ENCODE results near the gene UPP1. TPM values are rescaled to one million over a fixed set of nuclear protein-coding genes. Genes with fewer than 3 reads are reported as not detected.
"Not testable (repeated sequence)": the region's sequence is repeated elsewhere in the genome, so short reads cannot be mapped to it uniquely, and the experiment has no call there.

UPP1 gene
- total and polyA plus RNA-seq, 8 donors, result 0.87 to 45.7 (median 14.3) TPM

DNA sequence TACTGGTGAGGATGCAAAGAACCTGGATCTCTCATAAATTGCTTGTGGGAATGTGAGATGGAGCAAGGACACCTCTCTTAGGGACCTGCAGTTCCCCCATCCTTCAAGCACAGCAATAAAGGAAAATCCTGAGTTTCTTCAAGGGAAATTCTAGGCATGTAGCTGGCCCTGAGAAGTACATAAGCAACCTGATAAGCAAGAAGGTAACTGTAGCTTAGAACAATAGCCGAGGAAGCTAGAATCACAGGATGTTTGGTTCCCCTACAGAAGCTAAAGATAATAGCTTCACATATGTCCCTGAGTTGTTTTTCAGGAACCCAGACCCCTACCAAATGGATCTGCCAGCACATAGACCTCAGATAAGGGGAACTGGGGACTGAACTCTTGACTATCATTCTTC lies 11.6 kb upstream of the UPP1 start:
- H3K9me3 ChIP-seq, result no peaks in the 10 kb centered on the region
- no peaks in the 10 kb centered on the region for H3K4me1 ChIP-seq
- no peak for TF ChIP-seq POLR2A (IDR thresholded peaks at IDR 0.05)
- no peaks in the 10 kb centered on the region for H3K36me3 ChIP-seq
- H3K27me3 ChIP-seq, result no peaks in the 10 kb centered on the region
- no peak overlapping the region for H3K27ac ChIP-seq
- intact Hi-C loops (cut with DNase I; ENCODE audit: low total_unique reads), result no loop called here
- DNase-seq, result no peak
- H3K4me3 ChIP-seq, result no peak overlapping the region
- 42 to 67% (median 59%) methylated on average over 1 of the region's 1 CpG for WGBS, 5 donors

DNA sequence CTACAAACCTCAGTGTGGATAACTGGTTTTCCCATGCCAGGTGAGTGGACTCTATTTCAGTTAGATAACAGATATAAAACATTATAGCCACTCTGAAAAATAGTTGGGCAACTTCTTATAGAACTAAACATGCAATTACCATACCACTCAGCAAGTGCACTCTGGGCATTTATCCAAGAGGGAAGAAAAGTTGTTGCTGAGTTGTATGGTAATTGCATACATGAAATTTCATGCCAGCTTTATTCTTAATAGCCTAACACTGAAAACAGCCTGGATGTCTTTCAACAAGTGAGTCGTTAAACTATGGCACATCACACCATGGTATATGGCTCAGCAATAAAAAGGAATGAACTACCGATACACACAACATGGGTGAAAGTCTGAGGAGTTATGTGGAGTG lies 10.6 kb upstream of the UPP1 start:
- Histone ChIP-seq H3K27me3 (no peaks in the 10 kb centered on the region), H3K4me1 (peaks cover 0 to 10% (median 2%) of the 10 kb centered on the region in 4 donors), H3K9me3 (no peaks in the 10 kb centered on the region), H3K36me3 (no peaks in the 10 kb centered on the region), H3K4me3 (no peak overlapping the region), H3K27ac (no peak overlapping the region)
- WGBS, 5 donors, result 73 to 93% (median 90%) methylated on average over 2 of the region's 2 CpGs
- no peak for DNase-seq
- intact Hi-C loops (cut with DNase I; ENCODE audit: low total_unique reads), result no loop called here
- TF ChIP-seq, protein P1, sequence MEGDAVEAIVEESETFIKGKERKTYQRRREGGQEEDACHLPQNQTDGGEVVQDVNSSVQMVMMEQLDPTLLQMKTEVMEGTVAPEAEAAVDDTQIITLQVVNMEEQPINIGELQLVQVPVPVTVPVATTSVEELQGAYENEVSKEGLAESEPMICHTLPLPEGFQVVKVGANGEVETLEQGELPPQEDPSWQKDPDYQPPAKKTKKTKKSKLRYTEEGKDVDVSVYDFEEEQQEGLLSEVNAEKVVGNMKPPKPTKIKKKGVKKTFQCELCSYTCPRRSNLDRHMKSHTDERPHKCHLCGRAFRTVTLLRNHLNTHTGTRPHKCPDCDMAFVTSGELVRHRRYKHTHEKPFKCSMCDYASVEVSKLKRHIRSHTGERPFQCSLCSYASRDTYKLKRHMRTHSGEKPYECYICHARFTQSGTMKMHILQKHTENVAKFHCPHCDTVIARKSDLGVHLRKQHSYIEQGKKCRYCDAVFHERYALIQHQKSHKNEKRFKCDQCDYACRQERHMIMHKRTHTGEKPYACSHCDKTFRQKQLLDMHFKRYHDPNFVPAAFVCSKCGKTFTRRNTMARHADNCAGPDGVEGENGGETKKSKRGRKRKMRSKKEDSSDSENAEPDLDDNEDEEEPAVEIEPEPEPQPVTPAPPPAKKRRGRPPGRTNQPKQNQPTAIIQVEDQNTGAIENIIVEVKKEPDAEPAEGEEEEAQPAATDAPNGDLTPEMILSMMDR (IDR thresholded peaks at IDR 0.05), result no peak
- TF ChIP-seq POLR2A (IDR thresholded peaks at IDR 0.05), result no peak
- TF ChIP-seq EP300 (IDR thresholded peaks at IDR 0.05), result no peak
- no peak for TF ChIP-seq POLR2AphosphoS5 (IDR thresholded peaks at IDR 0.05)

DNA sequence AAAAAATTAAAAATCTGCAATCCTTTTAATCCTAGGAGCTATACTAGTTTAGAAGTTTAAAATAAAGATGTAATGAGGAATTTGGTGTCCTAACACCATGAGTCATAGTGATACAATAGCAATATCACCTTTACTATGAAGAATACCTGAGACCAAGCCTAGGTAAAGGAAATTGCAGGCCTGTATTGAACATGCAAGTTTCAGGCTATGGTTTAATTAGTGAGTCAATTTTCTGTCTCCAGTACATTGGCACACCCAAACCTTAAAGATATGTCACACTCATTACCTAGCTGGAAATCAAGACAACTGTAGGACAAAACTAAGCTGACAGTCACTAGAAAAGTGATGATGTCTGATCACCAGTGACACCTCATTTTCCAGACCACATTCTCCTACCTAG lies 6.7 kb upstream of the UPP1 start:
- DNase-seq; H3K27me3 ChIP-seq; H3K9me3 ChIP-seq; H3K36me3 ChIP-seq; H3K4me3 ChIP-seq; intact Hi-C loops (cut with DNase I; ENCODE audit: low total_unique reads): not testable (repeated sequence)
- H3K4me1 ChIP-seq, result peaks cover 10 to 49% (median 16%) of the 10 kb centered on the region in 4 donors
- H3K27ac ChIP-seq, result peak overlapping the region in 2 of 5 donors; percentile 34 to 46

DNA sequence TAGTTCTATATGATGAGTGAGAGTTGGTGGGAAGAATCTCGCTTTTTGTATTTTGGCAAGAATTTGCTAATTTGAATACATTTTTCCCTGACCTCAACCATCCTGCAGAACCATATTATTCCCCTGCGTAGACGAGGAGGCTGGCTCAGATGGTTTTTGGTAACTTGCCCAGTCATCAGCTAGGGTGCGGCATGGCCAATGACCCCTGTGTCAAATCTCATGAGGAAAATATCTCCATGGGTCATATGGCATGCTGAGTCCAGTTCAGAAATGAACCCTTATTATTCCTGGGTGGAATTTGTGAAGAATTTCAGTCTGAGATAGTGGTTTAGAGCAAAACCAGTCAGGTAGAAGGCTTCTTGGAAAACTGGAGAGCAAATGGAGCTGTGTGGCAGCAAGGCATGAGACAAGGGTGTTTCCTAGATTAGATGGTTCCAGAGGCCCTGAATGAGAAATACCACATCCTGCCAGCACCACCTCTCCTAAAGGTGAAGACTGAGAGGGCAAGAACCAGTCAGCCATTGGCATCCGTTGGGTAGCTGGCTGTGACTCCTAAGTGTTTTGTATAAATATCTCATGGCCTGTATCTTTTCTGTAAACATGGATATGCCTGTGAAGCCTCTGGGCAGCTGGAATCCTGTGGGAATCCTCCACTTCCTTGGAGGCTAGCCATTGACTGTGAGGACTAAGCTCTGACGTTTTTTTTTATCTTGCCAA lies 5.8 kb upstream of the UPP1 start:
- peak overlapping the region in 2 of 5 donors; percentile 34 to 46 for H3K27ac ChIP-seq
- H3K36me3 ChIP-seq, result no peaks in the 10 kb centered on the region
- no peak for DNase-seq
- no peaks in the 10 kb centered on the region for H3K9me3 ChIP-seq
- no peaks in the 10 kb centered on the region for H3K27me3 ChIP-seq
- intact Hi-C loops (cut with DNase I; ENCODE audit: low total_unique reads), result no loop called here
- peaks cover 14 to 58% (median 21%) of the 10 kb centered on the region in 4 donors for H3K4me1 ChIP-seq
- TF ChIP-seq POLR2A (IDR thresholded peaks at IDR 0.05) (no peak), POLR2AphosphoS5 (IDR thresholded peaks at IDR 0.05) (no peak), EP300 (IDR thresholded peaks at IDR 0.05) (no peak)
- TF ChIP-seq, protein P1 (IDR thresholded peaks at IDR 0.05), result no peak
- WGBS, 5 donors, result 48 to 63% (median 62%) methylated on average over 6 of the region's 6 CpGs
- H3K4me3 ChIP-seq, result no peak overlapping the region

DNA sequence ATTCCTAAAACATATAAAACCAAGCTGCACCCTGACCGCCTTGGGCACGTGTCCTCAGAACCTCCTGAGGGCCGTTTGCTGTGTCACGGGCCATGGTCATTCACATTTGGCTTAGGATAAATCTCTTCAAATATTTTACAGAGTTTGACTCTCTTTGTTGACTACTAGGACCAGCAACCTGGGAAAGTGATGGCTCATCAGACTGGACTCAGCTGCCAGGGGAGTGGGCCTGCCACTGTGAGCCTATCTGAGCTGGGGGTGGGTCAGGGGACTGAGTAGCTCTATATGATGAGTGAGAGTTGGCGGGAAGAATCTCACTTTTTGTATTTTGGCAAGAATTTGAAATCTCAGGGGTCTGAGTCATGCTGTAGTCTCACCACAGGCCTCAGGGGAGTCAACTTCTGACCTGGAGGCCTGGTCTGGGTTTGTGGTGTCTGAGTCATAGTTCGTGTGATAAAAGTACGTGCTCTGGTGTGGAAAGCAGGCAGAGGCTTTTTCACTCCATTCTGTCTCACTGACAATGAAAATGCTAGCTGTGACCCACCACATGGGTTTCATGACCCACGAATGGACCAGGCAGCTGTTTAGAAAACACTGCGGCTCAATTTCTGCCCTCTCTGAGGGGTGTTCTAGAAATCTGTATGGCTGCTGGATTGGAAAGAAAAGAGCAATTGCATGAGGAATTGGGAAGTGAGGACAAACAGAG lies 4.2 kb upstream of the UPP1 start:
- Histone ChIP-seq H3K4me3 (no peak overlapping the region), H3K36me3 (no peaks in the 10 kb centered on the region), H3K9me3 (no peaks in the 10 kb centered on the region), H3K27me3 (no peaks in the 10 kb centered on the region), H3K4me1 (peaks cover 23 to 67% (median 34%) of the 10 kb centered on the region in 4 donors), H3K27ac (peak overlapping the region; percentile 42 to 92 (median 69))
- peak; percentile 60 to 75 for DNase-seq
- TF ChIP-seq POLR2A (IDR thresholded peaks at IDR 0.05), result no peak
- peak in 2 of 3 donors; percentile 69 for TF ChIP-seq POLR2AphosphoS5 (IDR thresholded peaks at IDR 0.05)
- WGBS, 5 donors, result 59 to 66% (median 65%) methylated on average over 9 of the region's 9 CpGs
- intact Hi-C loops (cut with DNase I; ENCODE audit: low total_unique reads), result no loop called here

DNA sequence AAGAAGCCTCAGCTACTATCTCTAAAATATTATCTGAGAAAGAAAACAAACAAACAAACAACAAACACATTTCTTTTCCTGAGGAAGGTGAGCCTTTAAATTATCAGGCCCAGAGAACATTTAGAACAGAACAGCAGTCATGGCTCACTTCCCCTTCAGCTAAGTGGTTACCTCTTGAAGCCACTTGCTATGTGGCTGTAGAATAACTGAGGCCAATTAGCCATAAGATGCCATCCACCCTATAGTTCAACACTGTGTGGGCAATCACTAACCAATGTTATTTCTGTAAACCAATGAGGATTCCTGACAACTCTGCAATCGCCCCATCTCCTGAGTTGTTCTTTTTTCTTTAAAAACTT lies 3.7 kb upstream of the UPP1 start:
- Histone ChIP-seq H3K27me3 (no peaks in the 10 kb centered on the region), H3K4me3 (no peak overlapping the region), H3K36me3 (no peaks in the 10 kb centered on the region), H3K9me3 (no peaks in the 10 kb centered on the region), H3K27ac (peak overlapping the region in 4 of 5 donors; percentile 34 to 92 (median 63)), H3K4me1 (peaks cover 28 to 72% (median 39%) of the 10 kb centered on the region in 4 donors)
- TF ChIP-seq EP300 (IDR thresholded peaks at IDR 0.05), result no peak
- intact Hi-C loops (cut with DNase I; ENCODE audit: low total_unique reads), result no loop called here
- WGBS, 5 donors, result 87 to 100% (median 90%) methylated on average over 1 of the region's 1 CpG
- no peak for DNase-seq
